Activated CD4-positive, alpha-beta T cell treated with anti-CD3 and anti-CD28 coated beads for 4 hours (primary cell): ENCODE measurements around the gene GAP43.

Experiments used
- DNase-seq, 2 donors: peaks; one replicate each; pipeline ENCODE4 v3.0.0-alpha.2; 2020

GAP43 gene, protein sequence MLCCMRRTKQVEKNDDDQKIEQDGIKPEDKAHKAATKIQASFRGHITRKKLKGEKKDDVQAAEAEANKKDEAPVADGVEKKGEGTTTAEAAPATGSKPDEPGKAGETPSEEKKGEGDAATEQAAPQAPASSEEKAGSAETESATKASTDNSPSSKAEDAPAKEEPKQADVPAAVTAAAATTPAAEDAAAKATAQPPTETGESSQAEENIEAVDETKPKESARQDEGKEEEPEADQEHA

DNA sequence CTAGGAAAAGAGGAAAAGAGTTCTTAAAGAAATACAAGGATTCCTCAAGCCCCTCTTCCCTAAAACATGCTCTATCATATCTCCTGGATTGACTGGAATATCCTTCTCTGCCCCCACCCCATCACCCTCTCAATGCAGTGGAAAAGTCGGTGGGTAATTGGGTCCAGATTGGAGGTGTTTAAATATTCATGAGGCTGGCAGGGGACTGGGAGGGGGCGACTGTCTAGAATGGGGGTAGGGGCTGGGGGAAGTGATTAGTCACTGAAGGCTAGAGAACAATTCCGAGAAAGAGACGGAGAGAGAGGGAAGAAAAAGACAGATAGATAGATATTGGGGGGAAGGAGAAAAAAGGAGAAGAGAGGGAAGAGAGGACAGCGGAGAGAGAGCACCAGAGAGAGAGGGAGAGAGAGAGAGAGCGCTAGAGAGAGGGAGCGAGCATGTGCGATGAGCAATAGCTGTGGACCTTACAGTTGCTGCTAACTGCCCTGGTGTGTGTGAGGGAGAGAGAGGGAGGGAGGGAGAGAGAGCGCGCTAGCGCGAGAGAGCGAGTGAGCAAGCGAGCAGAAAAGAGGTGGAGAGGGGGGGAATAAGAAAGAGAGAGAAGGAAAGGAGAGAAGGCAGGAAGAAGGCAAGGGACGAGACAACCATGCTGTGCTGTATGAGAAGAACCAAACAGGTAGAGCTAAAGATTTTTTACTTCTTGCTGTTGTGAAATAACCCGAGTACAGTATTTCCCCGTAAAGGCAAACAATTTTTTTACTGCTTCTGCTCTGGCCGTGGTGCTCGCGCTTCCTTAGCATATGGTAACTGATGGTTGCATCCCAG lies at the start of gene GAP43:
TSS of gene GAP43 (plus strand) at position 467 of the 825 bp plus-strand sequence. CDS start at position 647, 180 bp downstream.
- DNase-seq: no peak

DNA sequence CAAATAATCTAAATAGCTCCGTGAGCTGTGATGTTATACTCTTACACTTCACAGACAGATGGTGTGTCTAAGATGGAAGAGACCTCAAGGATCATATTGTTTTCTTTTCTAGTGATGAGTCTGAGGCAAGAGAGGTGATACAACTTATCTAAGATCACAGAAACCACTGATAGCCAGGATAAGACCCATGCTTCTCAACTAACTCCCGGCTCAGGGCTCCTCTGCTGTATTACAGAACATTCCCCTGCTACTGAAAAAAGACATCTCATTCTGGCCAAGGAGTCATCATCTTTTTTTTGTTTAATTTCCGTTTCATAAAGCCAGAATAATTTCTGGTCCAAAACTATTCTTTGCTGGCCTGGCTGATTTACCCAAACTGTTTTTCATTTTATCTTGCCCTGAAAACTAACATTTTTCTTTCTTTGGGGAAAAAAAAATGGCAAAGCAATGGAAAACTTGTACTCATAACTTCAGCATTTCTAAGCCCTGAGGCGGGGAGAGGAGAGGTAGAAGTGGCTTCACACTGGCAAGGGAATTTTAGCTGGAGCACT lies 46.9 kb upstream of the GAP43 start:
- no peak for DNase-seq

DNA sequence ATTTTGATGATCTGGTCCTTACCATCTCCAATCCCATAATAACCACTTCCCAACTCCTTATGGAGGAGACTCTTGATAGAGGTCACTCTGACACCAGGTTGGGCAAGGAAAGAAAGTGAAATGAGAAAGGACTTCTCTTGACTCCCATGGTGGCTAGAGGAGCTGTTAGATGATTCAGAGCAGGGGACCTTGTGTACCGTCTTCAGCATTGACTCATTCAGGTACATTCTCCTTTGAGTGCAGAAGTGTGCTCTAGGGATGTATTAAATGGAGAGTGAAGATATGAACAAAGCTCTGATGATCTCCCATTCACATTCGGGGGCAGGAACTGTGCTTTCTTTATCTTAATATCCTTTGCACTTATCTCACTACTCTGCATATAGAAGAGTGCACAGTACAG lies 46.3 kb upstream of the GAP43 start:
- no peak for DNase-seq

DNA sequence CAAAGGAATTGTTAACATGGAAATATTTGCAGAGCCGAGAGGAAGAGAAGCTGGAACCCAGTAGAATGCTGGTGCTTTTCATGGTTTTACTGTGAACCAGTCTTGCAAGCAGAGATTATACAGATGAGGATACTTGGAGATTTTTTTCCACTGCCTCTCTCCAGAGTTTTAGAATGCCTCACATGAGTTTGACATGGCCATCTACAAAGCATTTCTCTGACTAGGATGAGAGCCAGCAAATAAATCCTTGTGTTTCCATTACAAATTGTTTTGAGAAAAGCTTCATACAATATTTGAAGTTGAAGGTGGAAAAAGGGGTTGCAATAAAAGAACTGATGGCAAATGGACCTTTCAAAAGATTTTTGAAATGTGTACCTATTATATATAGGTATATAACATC lies 45.0 kb upstream of the GAP43 start:
- DNase-seq: no peak

DNA sequence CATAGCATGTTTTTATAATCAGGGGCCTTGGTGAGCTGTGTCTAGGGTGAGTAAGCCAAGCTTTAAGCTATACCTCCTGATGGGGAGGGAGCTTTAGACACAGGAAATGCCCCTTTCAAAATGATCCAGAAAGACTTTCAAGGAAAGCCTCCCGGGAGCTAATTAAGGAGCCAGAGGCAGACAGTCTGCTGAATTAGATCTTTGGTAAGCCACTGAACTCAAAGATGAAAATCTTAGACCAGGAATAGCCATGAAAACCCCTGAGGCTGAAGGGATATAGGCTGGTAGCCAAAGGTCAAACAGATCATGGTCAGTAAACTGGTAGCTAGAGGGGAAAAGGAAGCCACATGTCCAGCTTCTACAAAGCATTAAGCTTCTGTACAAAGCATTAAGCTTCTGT lies 42.7 kb upstream of the GAP43 start:
- no peak for DNase-seq

DNA sequence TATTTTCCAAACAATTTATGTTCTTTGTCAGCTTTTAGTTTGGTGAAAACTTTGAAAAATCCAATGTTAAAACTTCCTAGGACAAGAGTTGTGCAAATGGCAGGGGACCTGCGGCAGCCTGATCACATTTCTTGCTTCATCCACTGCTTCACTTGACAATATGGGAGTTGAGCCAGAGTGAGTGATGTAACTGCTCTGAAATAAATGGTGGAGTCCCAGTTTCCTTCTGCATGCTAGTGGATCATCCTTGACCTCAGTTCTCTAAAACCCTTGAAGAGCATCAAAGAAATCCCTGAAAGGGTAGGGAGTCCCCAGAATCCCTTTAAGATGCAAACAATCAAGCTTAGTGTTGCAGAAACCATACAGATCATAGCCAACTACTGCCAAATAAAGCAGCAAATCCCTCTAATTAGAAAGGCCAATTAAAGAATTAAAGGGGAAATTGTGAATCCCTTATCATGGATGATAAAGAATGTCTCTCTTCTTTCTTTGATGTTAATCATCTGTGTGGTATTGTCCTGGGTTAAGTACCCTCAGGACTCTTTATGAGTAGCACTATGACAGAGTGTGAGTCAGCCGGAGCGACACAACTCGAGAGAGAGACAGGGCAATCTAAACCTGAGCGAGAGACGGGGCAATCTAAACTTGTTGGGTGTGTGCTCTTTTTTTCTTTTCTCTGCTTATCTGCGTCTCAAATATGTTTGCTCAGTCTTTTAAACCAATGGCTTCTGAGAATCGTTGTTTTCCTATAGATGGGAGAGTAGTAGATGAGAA lies 41.8 kb upstream of the GAP43 start:
- no peak for DNase-seq

DNA sequence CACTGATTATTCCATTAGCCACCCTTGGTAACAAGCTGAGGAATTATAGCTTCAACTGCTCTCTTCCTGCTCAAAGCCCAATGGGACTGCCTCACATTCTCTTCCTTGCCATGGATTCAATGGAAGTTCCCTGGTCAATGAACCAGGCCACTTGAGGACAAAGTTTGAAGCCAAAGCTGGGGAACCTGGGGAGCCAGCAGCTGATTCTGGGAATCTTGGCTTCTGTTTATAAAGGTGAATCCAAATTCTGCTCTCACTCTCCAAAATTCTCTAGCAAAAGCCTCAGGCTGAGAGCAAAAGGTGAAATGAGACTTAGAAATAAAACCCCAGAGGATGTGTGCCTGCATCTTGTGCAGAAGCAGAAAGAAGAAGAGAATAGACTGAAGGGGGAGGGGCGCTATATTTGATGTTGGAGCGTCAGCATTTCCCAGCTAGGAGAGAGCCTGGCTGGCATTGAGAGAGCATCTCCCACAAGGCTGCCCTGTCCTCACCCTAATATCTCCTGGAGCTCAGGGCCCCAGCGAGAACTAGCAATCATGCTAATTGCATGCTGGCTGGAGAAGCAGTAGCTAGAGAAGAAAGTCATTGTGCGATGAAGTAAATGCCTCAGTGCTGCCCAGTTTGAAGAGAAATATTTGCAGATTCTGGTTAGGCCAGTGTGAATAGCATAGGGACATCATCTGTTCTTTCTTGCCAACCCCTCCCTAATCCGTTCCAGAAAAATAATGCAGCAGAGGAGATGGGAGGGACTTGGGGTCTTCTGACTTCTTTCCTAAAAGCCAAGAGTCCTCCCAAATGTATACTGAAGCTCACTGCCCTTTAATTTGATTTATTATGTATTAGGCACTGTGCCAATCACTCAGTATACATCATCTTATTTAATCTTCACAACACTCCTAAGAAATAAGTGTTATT lies 34.9 kb upstream of the GAP43 start:
- no peak for DNase-seq

DNA sequence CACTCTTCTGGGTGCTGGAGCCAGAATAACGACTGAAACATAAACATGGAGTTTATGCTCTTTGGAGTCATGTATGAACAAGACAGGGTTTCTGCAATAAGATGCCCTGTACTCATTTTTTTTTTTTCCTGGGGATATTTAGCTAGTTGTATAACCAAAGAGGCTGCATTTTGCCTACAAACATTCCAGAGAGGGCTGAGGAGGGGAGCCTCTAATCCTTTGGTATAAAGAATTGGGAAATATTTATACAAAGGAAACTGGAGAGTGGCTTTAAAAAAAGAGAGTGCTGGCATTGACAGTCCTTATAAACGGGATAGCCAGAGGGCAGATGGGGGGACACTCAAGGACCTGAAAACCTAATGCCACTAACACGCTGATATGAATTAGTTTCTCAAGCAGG lies 32.4 kb upstream of the GAP43 start:
- DNase-seq: no peak

DNA sequence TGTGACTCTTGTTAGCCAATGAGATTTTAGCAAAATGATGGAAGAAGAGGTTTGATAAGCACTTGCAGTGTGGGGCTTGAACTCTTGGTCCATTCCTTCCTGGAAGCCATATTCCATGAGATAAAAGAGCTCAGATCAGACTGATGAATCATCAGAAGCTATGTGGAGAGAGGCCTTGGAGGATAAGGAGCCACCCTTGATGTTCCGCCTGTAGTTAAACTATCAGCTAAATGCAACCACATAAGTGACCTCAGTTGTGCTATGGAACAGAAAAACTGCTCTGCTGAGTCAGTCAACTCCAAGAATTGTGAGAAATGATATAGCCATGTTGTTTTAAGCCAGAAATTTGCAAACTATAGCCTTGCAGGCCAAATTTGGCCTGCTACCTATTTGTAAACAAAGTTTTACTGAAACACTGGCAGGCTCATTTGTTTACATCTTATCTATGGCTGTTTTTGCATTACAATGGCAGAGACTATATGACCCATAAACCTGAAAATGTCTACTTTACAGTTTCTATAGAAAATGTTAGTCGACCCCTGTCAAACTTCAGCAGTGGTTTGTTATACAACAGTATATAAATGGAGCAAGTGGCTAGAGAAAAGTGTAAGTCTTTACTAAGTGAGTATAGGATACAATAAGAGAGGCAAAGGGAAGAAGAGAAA lies 27.6 kb upstream of the GAP43 start:
- DNase-seq: no peak

DNA sequence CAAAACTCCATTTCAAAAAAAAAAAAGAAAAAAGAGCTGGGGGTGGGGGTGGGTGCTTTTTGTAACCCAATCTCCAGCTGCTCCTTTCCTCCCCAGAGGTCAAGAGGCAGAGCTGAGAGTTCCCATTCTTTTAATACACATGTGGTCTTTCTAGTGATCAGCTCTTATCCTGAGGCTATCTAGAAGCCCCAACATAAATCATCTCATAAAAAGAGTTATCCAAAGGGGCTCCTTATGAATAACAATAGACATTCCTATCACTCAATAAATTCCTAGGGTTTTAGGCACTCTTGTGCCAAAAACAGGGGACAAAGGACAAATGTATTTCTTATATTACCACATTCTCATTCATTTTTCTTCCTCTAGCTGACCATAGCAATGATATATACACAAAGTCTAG lies 25.1 kb upstream of the GAP43 start:
- DNase-seq: no peak

DNA sequence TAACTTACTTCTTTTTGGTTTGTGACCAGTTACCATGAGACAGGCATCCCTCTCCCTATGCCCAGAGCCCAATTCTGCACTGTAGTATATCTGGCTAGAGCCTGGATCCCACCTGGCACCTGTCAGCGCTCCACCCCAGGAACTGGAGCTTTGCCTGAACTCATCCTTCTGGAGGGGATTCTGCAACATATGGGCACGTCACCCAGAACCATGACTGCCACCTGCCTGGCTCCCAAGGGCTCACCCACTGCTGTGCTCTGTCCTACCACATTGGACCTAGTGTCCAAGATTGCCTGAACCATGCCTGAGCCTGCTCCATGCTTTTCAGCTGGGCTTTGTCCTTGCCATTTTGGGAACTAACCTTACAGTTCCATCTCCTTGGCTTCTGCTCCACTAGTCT lies 21.1 kb upstream of the GAP43 start:
- no peak for DNase-seq

DNA sequence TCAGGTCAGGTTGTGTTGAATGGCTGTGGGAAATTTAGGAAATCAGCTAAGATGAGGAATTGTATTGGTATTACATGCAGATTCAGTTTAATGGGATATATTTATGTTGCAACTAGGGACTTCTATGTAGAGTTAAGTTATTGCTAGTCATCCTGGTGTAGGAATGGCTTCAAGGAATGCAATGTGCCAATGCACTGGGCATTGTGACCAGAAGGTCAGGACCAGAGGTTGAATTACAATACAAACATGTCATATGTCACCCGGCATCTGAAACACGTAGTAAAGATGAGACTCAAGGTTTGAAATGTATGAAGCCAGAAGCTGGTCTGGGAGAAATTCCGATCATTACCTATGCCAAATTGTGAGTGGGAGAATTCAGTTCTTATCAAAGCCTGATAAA lies 11.7 kb upstream of the GAP43 start:
- no peak for DNase-seq

DNA sequence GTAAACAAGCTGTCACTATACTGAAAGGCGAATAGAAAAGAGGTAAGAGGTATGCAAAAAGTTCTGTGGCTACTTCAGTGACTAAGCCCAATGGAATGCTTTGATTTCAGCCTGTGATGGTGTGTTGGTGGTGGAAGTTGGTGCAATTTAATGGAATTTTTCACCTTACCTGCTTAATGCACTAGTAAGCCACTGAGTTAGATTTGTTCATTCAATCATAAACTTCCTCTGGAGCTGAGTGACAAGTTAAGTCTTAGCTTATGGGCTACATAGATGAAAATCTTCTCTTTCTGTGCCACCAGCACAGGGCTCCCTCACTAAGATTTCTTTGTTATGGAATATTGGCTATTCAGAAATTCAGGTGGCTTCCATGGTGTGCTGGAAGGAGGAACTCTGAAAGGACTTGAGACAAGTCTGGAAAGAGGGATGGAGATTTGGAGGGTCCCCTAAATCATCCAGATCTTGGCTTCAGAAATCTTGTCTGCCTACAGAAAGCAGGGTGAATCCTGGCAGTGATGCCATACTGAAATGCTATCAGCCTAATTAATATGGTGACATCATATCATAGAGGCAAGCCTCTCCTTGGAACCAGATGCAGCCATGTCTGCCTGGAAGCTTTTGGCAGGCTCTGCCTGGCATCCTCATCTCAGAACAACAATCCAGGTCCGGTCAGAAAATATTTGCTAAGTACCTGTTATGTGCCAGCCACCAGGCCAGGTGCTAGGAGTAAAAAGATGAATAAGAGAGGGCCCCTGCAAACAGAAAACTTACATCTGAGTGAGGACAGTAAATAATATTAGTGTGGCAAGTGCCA lies 8.1 kb upstream of the GAP43 start:
- no peak for DNase-seq

DNA sequence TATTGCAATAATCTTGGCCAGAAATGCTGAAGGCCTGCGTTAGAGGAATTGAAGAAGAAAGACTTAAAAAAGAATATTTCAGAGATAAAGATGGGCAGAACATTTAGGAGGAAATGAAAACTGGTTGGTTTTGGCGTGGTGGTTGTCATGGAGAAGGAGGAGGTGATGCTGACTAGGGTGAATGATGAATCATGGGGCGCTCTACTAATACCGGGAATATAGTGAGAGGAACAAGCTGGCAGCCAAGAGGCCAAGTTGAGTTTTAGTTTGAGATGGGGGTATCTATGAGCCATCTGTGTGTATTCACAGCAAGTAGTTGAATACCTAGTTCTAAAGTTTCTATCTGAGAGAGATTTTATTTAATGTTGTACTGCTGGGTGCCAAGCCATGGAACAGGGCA lies 6.8 kb upstream of the GAP43 start:
- no peak for DNase-seq

DNA sequence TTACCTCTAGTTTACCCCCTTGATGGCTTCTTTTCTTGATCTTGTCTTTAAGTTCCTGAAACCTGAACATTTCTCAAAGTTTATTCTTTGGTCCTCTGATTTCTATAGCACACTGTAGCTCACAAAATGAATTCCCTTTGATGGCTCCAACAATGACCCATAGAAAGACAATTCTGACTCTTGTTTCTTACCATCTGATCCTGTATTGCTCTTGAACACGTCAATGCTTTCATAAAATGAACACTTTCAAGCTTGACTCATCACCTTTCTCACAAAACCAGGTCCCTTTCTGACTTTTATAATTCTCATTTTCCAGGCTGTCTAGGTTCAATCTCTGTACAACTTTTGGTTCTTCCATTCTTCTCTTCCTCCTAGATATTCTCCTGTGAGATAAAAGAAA lies 5.7 kb upstream of the GAP43 start:
- no peak for DNase-seq

DNA sequence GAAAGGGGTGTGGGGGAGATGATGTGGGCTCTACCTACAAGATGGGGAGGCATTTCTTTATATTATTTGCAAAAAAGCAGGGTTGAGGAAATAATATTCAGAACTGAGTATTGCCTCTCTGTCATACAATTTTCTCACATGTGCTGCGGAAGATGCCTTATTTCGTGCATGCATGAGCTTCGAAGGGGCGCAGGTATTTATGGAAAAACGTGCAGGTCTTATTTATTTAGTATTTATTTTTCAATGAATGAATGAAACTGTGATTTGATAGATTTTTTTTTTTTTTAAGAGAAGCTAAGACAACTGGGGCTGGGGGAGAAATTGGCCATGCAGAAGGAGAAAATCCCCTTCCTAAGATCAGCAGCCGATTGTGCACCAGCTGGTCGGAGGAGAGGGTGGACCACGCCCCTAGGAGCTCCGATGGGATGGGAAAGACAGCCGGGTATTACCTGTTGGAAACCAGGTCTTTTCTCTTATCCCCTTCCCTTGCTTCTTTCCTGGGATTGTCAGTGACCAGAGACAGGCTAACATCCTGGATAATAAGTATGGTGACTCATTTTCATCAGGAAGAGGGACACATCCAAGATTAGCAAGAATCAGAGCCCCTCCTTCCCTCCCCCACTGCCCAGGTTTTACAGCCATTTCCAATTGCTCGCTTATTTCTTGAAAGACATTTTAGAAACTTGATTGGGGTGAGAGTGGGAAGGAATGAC lies 875 bp downstream of the GAP43 start:
- no peak for DNase-seq

DNA sequence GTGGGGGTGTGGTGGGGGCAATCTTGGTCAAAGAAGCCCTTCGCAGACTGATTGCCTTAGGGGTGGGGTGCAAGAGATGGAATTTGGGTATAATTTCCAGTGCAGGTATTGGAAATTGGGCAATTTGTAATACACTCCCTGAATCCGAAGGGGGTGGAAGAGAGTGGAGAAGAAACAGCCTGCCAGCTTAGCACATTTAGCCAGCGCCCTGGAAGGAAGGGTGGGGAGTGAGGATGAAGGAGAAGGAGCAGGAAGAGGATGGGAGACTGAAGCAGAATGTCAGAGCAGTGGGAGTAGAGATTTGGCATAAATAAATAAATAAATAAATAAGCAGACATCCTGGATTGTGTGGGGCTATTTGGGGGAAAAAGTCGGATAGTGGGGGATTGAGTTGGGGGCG lies 1.6 kb downstream of the GAP43 start:
- DNase-seq: no peak

DNA sequence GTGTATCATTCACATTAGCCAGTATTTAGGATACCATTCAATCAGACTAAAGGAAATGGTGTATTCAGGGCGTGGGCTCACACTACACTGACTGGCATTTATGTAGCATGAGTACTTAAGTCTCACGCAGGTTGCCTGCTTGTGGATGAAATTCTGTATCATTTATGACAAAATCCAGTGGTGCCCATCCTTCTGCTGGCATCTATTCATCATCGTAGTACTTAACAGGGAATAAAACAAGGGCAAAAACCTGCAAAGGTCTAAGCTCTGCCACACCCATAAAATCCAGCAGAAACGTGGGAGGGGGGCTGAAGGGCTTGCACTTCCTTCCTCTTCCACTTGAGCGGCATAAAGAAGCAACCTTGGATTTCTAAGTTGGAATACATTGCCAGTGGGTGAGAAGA lies 2.7 kb downstream of the GAP43 start:
- no peak for DNase-seq

DNA sequence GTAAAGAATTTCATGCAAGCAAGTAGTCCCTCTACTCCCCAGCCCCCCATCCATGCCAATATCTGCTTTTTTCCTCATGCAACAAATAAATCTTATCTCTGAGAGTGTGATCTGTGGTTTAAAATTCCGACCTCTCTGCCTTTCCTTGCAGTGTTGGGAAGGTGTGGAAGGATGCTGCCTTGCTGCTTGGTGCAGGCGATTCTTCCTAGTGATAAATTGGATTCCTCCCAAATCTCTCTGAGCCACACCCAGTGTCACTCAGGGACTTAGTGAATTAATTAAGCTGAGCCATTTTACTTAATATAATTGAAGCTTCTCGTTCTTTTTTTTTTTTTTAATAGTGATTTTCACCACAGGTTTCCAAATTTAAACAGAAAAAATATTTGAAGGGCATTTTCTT lies 3.4 kb downstream of the GAP43 start:
- no peak for DNase-seq
